HEK293T (cell line): ENCODE measurements around the gene CDK5R1.

Experiments
- CTCF ChIA-PET: fragments of 350-600 bp; formaldehyde crosslinking; extraction: SDS; loops from one replicate; lab custom pipeline; 2021; ENCODE audit warnings: antibody characterized with exemption, inconsistent platforms; lab: Yijun Ruan, JAX
- POLR2A ChIA-PET: fragments of 350-600 bp; formaldehyde crosslinking; extraction: SDS; loops from one replicate; lab custom pipeline; 2020; ENCODE audit warnings: antibody characterized with exemption, inconsistent platforms; lab: Yijun Ruan, JAX
- DNase-seq: peaks from one replicate; pipeline ENCODE4 v3.0.0; 2012; ENCODE audit warnings: mixed read lengths; ENCODE audit errors: extremely low spot score
- ARNT ChIP-seq: fragments of 450-650 bp; IDR thresholded peaks from 2 replicates; pipeline ENCODE4 v1.6.1; 2017; ENCODE audit warnings: mild to moderate bottlenecking
- BHLHE40 ChIP-seq: fragments of 450-650 bp; IDR thresholded peaks from 2 replicates; pipeline ENCODE4 v1.6.1; 2016; ENCODE audit warnings: mild to moderate bottlenecking, moderate library complexity, borderline replicate concordance
- CTBP1 ChIP-seq: fragments of 450-650 bp; IDR thresholded peaks from 2 replicates; pipeline ENCODE4 v1.6.1; 2016; ENCODE audit warnings: borderline replicate concordance
- ELF4 ChIP-seq: fragments of 450-650 bp; IDR thresholded peaks from 2 replicates; pipeline ENCODE4 v1.6.1; 2017; ENCODE audit warnings: antibody characterized with exemption
- FOXA1 ChIP-seq: fragments of 450-650 bp; IDR thresholded peaks from 2 replicates; pipeline ENCODE4 v1.6.1; 2016; ENCODE audit warnings: mild to moderate bottlenecking
- FOXK2 ChIP-seq: fragments of 450-650 bp; IDR thresholded peaks from 2 replicates; pipeline ENCODE4 v1.6.1; 2016; ENCODE audit warnings: mild to moderate bottlenecking
- FOXM1 ChIP-seq: fragments of 450-650 bp; IDR thresholded peaks from 2 replicates; pipeline ENCODE4 v1.6.1; 2017; ENCODE audit warnings: mild to moderate bottlenecking, borderline replicate concordance
- HDGF ChIP-seq: fragments of 450-650 bp; IDR thresholded peaks from 2 replicates; pipeline ENCODE4 v1.6.1; 2017; ENCODE audit warnings: antibody characterized with exemption, borderline replicate concordance
- L3MBTL2 ChIP-seq: fragments of 450-650 bp; conservative IDR thresholded peaks from 2 replicates; pipeline ENCODE4 v1.6.1; 2016; ENCODE audit warnings: mild to moderate bottlenecking
- LEF1 ChIP-seq: fragments of 450-650 bp; IDR thresholded peaks from 2 replicates; pipeline ENCODE4 v1.6.1; 2017; ENCODE audit warnings: mild to moderate bottlenecking, borderline replicate concordance
- NFRKB ChIP-seq: fragments of 450-650 bp; IDR thresholded peaks from 2 replicates; pipeline ENCODE4 v1.6.1; 2016; ENCODE audit warnings: mild to moderate bottlenecking, moderate library complexity
- SP1 ChIP-seq: fragments of 450-650 bp; IDR thresholded peaks from 2 replicates; pipeline ENCODE4 v1.6.1; 2017
- SUZ12 ChIP-seq: fragments of 450-650 bp; IDR thresholded peaks from 2 replicates; pipeline ENCODE4 v1.6.1; 2016; ENCODE audit warnings: mild to moderate bottlenecking
- TARDBP ChIP-seq: fragments of 450-650 bp; IDR thresholded peaks from 2 replicates; pipeline ENCODE4 v1.6.1; 2016
- ZNF384 ChIP-seq: fragments of 450-650 bp; IDR thresholded peaks from 2 replicates; pipeline ENCODE4 v1.6.1; 2016
- TF ChIP-seq, protein P1 (sequence below): fragments of 450-650 bp; IDR thresholded peaks from 2 replicates; pipeline ENCODE4 v1.6.1; 2016

CDK5R1 gene

DNA sequence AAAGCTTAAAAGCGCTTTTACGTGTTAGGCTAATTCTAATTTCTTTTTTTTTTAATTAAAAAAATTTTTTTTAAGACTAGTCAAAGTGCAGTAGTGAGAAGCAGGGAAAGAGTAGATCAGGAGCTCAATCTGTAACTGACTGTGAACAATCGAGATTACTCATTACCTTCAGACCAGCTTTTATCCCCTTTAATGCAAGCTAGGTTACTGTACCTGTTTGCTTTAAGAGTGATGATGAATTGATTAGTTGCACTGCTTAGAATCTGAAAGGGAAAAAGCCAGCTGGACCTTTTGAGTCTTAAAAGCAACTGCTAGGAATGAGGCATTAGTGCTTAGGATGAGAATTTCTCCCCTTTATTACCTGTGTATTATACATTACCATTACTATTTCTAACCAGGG, 23.5 kb upstream of the CDK5R1 start:
- ChIA-PET CTCF (interaction anchor here (0.5 to 2.8 kb wide), 7 partner anchors 7 to 213 kb away, joined by 3 to 18 read pairs (median 8); partner anchors contain the start of gene PSMD11), POLR2A (interaction anchor here (0.6 to 1.5 kb wide), 3 partner anchors 13 to 23 kb away, joined by 3 to 5 read pairs (median 4); partner anchors contain the start of genes CDK5R1 and PSMD11)
- TF ChIP-seq TARDBP (no peak), SP1 (no peak), NFRKB (no peak), SUZ12 (no peak), ZNF384 (no peak), CTBP1 (no peak), FOXK2 (no peak), LEF1 (no peak), FOXA1 (no peak), ARNT (no peak), ELF4 (no peak)
- TF ChIP-seq, protein P1, sequence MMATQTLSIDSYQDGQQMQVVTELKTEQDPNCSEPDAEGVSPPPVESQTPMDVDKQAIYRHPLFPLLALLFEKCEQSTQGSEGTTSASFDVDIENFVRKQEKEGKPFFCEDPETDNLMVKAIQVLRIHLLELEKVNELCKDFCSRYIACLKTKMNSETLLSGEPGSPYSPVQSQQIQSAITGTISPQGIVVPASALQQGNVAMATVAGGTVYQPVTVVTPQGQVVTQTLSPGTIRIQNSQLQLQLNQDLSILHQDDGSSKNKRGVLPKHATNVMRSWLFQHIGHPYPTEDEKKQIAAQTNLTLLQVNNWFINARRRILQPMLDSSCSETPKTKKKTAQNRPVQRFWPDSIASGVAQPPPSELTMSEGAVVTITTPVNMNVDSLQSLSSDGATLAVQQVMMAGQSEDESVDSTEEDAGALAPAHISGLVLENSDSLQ, result no peak
- DNase-seq, result no peak

DNA sequence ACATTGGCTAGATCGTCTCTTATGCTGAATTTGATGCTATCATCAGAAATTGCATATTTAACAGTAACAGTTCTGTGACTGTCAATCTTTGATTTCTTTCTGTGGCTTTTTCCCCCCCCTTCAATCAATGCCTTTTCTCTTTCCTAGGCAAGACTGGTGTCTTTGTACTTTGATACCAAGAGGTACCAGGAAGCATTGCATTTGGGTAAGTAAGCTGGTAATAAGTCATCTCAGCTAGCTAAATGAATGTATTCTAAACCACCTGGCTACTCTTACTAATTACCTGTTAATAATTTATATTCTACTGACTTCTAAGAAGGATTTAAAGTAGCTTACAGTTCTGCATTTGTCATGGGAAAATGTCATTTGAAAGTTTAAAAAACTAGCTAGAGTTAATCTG, 22.4 kb upstream of the CDK5R1 start:
- no peak for TF ChIP-seq SP1
- no peak for TF ChIP-seq FOXM1
- no peak for TF ChIP-seq ZNF384
- no peak for TF ChIP-seq SUZ12
- TF ChIP-seq LEF1, result no peak
- ChIA-PET POLR2A (no interaction called here), CTCF (interaction anchor here (1.0 kb wide), 1 partner anchor 20 kb away, joined by 3 read pairs; the partner anchor contains the start of gene PSMD11)
- no peak for DNase-seq

DNA sequence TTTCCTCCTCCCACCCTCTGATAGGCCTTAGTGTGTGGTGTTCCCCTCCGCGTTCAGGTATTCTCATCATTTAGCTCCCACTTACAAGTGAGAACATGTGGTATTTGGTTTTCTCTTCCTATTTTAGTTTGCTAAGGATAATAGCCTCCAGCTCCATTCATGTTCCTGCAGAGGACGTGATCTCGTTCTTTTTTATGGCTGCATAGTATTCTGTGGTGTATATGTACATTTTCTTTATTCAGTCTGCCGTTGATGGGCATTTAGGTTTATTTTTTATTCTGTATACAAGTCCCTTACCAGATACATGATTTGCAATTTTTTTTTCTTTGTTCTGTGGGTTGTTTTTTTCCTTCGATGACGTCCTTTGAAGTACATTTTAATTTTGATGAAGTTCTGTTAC, 18.8 kb upstream of the CDK5R1 start:
- ChIA-PET CTCF (no interaction called here), POLR2A (no interaction called here)
- no peak for DNase-seq
- TF ChIP-seq FOXA1, result no peak
- TF ChIP-seq BHLHE40, result no peak
- TF ChIP-seq HDGF, result no peak
- TF ChIP-seq FOXM1, result no peak
- TF ChIP-seq SP1, result no peak
- no peak for TF ChIP-seq L3MBTL2
- TF ChIP-seq, protein P1, result no peak
- TF ChIP-seq LEF1, result no peak
- no peak for TF ChIP-seq SUZ12
- TF ChIP-seq ZNF384, result no peak
- no peak for TF ChIP-seq ELF4
- TF ChIP-seq CTBP1, result no peak
- no peak for TF ChIP-seq TARDBP
- TF ChIP-seq NFRKB, result no peak

DNA sequence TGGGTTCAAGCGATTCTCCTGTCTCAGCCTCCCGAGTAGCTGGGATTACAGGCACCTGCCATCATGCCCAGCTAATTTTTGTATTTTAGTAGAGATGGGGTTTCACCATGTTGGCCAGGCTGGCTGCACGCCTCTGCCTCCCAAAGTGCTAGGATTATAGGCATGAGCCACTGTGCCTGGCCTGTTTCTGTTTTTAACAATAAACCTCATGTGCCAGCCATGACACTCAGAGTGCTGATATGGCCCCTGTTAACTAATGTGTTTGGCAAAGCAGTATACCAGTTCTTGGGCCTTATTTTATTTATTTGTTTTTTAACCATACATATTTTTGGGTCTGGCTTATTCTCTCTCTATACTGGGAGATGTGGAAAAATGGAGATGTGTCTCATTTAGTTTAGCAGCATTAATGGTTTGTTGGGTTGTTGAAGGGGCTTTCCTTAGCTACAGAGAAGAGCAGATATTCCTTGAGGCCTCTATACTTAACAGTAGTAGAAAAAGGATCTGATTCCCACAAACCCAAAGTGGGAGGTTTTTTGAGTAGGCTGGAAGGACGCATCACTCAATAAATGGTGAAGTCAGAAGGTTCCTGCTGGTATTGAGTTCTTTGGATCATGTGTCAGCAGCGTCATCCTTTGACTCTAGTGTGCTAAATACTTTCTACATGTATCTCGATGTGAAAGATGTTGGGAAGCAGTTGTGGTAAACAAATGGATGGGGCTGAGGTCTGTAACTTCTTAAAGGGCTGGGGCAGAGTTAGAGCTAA, 16.2 kb upstream of the CDK5R1 start:
- DNase-seq, result no peak
- ChIA-PET POLR2A (interaction anchor here (0.6 kb wide), 1 partner anchor 15 kb away, joined by 3 read pairs; no protein-coding TSS in a partner anchor), CTCF (interaction anchor here (1.0 to 2.9 kb wide), 2 partner anchors 8 to 300 kb away, joined by 3 to 14 read pairs; no protein-coding TSS in a partner anchor)
- TF ChIP-seq FOXK2, result no peak
- no peak for TF ChIP-seq TARDBP
- TF ChIP-seq L3MBTL2, result no peak
- TF ChIP-seq ZNF384, result no peak
- TF ChIP-seq BHLHE40, result no peak
- no peak for TF ChIP-seq SP1
- TF ChIP-seq, protein P1, result no peak
- no peak for TF ChIP-seq NFRKB
- TF ChIP-seq SUZ12, result no peak
- TF ChIP-seq FOXM1, result no peak
- TF ChIP-seq FOXA1, result no peak
- TF ChIP-seq HDGF, result no peak
- TF ChIP-seq CTBP1, result no peak
- no peak for TF ChIP-seq ARNT
- TF ChIP-seq ELF4, result no peak
- no peak for TF ChIP-seq LEF1

DNA sequence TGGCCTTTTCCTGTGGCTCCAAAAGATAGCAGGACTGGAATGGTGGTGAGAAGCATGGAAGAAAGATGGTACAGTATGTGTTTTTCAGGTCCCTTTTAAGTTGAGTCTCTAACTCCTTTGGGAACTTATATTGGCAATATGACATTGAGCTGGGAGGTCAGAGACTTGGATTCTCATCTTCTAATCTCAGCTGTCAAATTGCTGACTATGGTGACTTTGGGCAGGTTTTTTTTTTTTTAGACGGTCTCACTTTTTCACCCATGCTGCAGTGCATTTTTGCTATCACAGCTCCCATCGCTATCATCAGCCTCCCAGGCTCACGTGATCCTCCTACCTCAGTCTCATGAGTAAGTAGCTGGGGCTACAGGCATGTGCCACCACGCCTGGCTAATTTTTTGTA, 15.1 kb upstream of the CDK5R1 start:
- ChIA-PET CTCF (interaction anchor here (1.0 to 2.9 kb wide), 2 partner anchors 9 to 299 kb away, joined by 3 to 14 read pairs; no protein-coding TSS in a partner anchor), POLR2A (interaction anchor here (1.0 to 1.3 kb wide), 2 partner anchors 10 to 28 kb away, joined by 3 read pairs; partner anchors contain the start of gene PSMD11)
- TF ChIP-seq SUZ12 (no peak), TARDBP (no peak), L3MBTL2 (no peak), FOXK2 (no peak), NFRKB (no peak), ARNT (no peak), ZNF384 (no peak), CTBP1 (no peak), FOXA1 (no peak)
- no peak for DNase-seq

DNA sequence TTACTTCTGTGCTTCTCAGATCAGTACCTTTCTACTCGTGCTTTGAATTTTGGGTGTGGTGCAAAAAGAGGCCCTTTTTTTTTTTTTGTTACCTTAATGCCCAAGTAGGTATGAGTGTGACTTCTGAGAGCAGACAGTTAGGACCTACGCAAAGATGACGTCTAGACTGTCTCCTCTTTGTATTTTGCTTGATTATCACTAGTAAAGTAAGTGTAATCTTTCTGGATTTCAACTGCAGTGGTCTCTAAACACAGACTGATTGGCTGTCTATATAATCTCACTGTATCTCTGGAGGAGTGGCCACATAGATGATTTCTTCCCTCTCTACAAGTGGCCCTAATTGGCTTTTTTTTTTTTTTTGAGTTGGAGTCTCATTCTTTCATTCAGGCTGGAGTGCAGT, 11.5 kb upstream of the CDK5R1 start:
- ChIA-PET POLR2A (no interaction called here), CTCF (interaction anchor here (2.1 kb wide), 1 partner anchor 13 kb away, joined by 10 read pairs; no protein-coding TSS in a partner anchor)
- DNase-seq, result no peak
- TF ChIP-seq FOXM1, result no peak
- TF ChIP-seq L3MBTL2, result no peak
- TF ChIP-seq LEF1, result no peak
- TF ChIP-seq BHLHE40, result no peak
- no peak for TF ChIP-seq TARDBP
- TF ChIP-seq, protein P1, result no peak
- TF ChIP-seq NFRKB, result no peak
- TF ChIP-seq ARNT, result no peak
- no peak for TF ChIP-seq HDGF
- no peak for TF ChIP-seq FOXA1
- no peak for TF ChIP-seq FOXK2
- TF ChIP-seq CTBP1, result no peak
- no peak for TF ChIP-seq ZNF384
- TF ChIP-seq SUZ12, result no peak
- no peak for TF ChIP-seq SP1
